HG02571 (cell line): ENCODE results near the gene USP32.
"Not testable (repeated sequence)": the region's sequence is repeated elsewhere in the genome, so short reads cannot be mapped to it uniquely, and the experiment has no call there.

Experiments
- ATAC-seq: cut with Tn5 transposase; IDR thresholded peaks from one replicate; pipeline ENCODE4 v1.9.1; 2021; ENCODE audit warnings: mild to moderate bottlenecking, moderate library complexity; ENCODE audit not compliant: unreplicated experiment

The USP32 gene

GRCh38 chr17:60342492-60342891 lies 49.4 kb downstream of the USP32 start:
- not testable (repeated sequence) for ATAC-seq

DNA sequence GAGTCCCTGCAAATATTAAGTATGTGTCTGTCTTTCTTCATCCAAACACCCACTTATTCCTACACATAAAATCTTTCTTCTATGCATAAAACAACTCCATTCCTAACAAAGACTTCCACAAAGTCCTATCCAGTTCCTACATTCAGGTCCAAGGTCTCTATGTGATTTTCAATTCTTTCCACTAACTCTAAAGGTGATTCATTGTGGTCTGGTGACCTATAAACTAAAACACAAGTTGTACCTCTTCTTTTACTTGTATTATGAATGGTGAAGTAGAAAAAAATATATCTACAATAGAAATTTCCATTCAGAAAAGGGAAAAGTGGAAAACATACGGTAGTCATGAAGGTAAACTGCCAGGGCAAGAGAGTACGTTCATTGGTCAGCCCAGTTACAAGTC lies 56.6 kb downstream of the USP32 start:
- ATAC-seq, result no peak

DNA sequence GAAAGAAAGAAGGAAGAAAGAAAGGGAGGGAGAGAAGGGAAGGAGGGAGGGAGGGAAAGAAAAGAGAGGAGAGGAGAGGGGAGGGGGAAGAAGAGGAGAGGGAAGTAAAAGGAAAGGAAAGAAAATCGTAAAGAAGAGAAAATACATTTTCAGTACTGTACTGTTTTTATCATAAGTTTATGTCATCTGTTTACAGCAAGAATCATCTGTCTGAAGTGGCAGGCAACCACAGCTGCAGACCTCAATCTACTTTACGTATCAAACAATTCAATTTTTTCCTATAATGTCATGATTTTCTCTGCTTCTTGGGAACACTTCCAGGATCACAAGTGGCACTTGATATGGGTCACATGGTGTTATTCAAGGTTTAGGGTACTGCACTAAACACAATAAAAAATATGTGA lies 58.3 kb downstream of the USP32 start:
- no peak for ATAC-seq

GRCh38 chr17:60333072-60333471 lies 58.9 kb downstream of the USP32 start:
- ATAC-seq, result not testable (repeated sequence)

DNA sequence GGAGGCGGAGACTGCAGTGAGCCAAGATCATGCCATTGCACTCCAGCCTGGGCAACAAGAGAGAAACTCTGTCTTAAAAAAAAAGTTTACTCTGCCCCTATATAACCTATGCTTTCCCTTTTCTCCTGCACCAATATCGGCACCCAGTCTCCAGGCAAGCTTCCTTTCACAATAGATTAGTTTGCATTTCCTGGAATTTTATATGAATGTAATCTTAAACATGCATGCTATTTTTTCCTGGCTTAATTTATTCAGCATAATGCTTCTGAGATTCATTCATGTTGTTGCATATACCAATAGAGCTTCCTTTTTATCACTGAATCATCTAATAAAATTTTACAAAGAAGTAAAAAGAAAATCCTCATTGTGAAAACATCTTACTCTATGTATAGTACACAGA lies 59.4 kb downstream of the USP32 start:
- ATAC-seq, result no peak

- no peak for ATAC-seq
Measured at GRCh38 chr17:60330731-60331130, 61.2 kb downstream of the USP32 start.

DNA sequence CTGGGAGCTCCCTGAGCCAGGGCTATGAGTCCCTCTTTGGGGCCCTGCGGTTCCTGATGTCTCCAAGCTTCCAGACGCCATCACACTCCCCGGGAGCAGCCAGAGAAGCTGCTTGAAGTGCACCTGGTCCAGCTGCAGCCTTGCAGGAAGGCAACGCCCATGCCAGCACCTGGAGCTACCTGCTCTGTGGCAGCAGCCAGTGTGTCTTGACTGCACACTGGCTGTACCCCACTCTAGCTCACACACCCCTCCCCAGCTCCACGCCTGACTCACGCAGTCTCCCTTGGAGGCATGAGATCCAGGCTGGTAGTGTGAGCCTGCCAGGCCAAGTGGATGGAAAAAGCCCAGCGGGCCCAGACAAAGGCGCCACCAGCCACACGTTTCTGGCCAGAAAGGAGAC lies 63.3 kb downstream of the USP32 start:
- ATAC-seq, result no peak

DNA sequence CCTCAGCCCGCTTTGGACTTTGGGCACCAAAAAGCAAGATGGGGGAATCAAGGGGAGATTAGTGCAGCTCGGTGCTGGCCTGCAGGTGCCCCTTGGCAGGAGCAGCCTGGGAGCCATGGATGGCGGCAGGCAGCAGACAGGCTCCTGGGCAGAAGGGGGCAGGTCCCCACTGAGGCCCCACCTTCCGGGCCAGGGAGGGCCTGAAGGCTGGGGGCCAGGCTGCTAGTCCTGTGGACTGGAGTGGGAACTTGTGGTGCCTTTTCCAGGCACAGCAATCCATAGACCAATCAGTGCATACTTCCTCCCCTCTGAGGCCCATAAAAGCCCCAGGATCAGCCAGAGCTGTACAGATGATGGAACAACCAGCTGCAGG lies 64.0 kb downstream of the USP32 start:
- ATAC-seq, result no peak

GRCh38 chr17:60327134-60327900 lies 64.6 kb downstream of the USP32 start:
- no peak for ATAC-seq

- no peak for ATAC-seq
Measured at GRCh38 chr17:60326702-60327101, 65.2 kb downstream of the USP32 start.

- ATAC-seq, result no peak
Measured at GRCh38 chr17:60325730-60326524, 66.0 kb downstream of the USP32 start.

DNA sequence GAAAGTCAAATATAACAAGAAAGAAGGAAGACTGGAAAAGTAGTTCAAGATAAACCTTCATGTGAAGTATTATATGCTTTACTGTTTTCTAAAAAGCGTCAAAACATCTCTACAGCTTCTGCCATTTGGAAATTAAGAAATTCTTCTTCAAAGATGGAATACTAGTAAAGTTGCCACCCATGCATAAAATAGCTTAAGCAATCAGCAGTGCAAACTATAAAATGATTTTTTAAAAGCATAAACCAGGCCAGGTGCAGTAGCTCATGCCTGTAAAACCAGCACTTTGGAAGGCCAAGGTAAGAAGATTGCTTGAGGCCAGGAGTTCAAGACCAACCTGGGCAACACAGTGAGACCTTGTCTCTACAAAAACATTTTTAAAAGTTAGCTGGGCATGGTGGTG lies 68.2 kb downstream of the USP32 start:
- ATAC-seq, result no peak

GRCh38 chr17:60322056-60322387 lies 69.9 kb downstream of the USP32 start:
- ATAC-seq, result no peak

DNA sequence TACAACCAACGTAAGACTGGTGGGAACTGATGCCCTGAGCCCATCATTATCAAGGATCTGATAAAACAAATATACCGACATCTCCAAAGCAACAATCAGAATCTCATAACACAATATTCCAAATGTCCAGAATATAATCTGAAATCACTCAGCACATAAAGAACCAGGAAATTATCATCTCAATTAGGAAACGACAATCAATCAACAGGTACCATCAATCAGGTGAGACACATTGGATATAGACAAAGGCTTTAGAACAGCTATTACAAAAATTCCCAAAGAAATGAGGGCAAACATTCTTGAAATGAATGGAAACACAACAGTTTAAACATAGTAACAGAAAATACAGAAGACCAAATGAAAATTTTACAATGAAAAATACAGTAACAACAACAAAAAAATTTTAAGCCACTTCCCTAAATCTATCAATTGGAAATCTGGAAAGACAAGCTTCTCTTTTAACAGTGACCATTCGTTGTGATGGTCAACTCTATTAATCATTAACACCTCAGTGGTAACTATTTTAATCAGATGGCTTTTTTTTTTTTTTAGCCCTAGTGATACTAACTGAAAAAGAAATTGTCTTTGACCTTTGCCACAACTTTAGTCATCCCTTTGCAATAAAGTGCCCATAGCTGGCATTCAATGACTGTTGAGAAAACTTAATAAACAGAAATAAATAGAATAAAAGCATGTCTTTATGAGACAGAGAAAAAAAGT lies 70.4 kb downstream of the USP32 start:
- ATAC-seq, result no peak

DNA sequence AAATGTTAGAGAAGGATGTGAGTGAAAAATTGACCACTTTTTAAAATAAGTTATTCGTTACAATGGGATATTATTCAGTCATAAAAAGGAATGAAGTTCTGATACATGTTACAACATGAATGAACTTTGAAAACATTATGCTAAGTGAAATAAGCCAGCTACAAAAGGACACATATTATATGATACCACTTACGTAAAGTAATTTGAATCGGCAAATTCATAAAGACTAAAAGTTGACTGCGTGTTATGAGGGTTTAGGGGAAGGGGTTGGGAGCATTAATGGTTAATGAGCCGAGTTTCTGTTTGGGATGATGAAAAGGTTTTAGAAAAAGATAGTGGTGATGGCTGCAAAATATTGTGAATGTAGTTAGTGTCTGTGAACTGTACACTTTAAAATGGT lies 73.1 kb downstream of the USP32 start:
- no peak for ATAC-seq

GRCh38 chr17:60318326-60318725 lies 73.6 kb downstream of the USP32 start:
- no peak for ATAC-seq

- ATAC-seq, result no peak
Measured at GRCh38 chr17:60315650-60316049, 76.3 kb downstream of the USP32 start.

GRCh38 chr17:60314900-60315299 lies 77.0 kb downstream of the USP32 start:
- ATAC-seq, result not testable (repeated sequence)

- ATAC-seq, result no peak
Measured at GRCh38 chr17:60314423-60314822, 77.5 kb downstream of the USP32 start.

DNA sequence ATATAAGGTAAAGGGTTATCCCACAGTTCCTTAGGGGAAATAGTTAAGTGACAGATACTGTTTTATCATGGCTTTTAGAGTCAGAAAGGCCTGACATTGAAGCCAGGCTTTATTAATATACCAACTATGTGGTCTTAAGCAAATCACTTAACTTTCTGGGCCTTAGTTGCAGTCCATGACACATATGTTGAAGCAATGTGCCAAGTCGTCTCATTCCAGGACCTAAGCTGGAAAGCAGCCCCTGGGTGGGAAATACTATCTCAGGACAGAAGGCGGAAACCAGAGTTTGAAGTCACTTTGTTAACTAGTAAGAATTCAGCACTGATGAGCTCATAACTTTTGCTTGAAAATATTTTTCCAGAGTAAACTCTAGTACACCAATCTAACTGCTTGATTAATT lies 80.0 kb downstream of the USP32 start:
- ATAC-seq, result no peak

- no peak for ATAC-seq
Measured at GRCh38 chr17:60311186-60311585, 80.7 kb downstream of the USP32 start.

DNA sequence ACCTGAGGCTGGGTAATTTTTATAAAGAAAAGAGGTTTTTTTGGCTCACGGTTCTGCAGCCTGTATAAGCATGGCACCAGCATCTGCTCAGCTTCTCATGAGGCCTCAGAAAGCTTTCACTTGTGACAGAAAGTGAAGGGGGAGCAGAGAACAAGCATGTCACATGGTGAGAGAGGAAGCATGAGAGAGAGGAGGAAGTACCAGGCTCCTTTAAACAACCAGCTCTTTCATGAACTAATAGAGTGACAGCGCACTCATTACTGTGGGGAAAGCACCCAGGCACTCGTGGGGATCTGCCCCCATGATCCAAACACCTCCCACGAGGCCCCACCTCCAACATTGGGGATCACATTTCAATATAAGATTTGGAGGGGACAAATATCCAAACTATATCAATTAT lies 86.8 kb downstream of the USP32 start:
- peak; percentile 70 for ATAC-seq
